Measurements from ENCODE around the gene GAST. TPM values are rescaled to one million over a fixed set of nuclear protein-coding genes. Genes with fewer than 3 reads are reported as not detected.

Gene GAST
- total and polyA plus RNA-seq, 10 of the 15 experiments (the other 5 are each of a cell fraction or from before 2014, with no cell fraction given): not detected

- Histone ChIP-seq H3K9me3 (replicated peaks; ENCODE audit: control insufficient read depth, insufficient read depth, low read length) (no peaks in the 10 kb centered on the region), H4K20me1 (ENCODE audit: control insufficient read depth, insufficient read depth) (no peaks in the 10 kb centered on the region), H3K4me3 (no peak overlapping the region), H2AFZ (ENCODE audit: control insufficient read depth, low read depth, low read length) (no peak overlapping the region), H3K27ac (ENCODE audit: control insufficient read depth, insufficient read depth) (no peak overlapping the region), H3K27me3 (replicated peaks in 1 of 2; ENCODE audit: control insufficient read depth in 2 of 2, insufficient read depth in 2 of 2, low read length in 1 of 2) (peaks cover 5 to 13% of the 10 kb centered on the region in 2 experiments; a peak in 3 of 4 replicates), H3K79me2 (ENCODE audit: control insufficient read depth, insufficient read depth, low read length) (no peaks in the 10 kb centered on the region), H3K36me3 (ENCODE audit: control insufficient read depth in 2 of 2, insufficient read depth in 2 of 2, low read length in 1 of 2) (no peaks in the 10 kb centered on the region), H3K4me2 (ENCODE audit: control insufficient read depth, insufficient read depth) (no peak overlapping the region), H3K9ac (ENCODE audit: control insufficient read depth, insufficient read depth, low read length) (no peak overlapping the region), H3K4me1 (ENCODE audit: control insufficient read depth, insufficient read depth, low read length) (no peaks in the 10 kb centered on the region)
- no peak for DNase-seq (ENCODE audit: low read depth, low spot score)
- no peak for FAIRE-seq
- POLR2A ChIA-PET: no interaction called here
- no peak for ATAC-seq
- SMC1A ChIA-PET (ENCODE audit: uncharacterized antibody, unreplicated experiment): no interaction called here
- no TSS peak for BruUV-seq (replicated peaks)
- RAD21 ChIA-PET (ENCODE audit: unreplicated experiment): interaction anchor here (0.5 kb wide), 1 partner anchor 67 kb away, joined by 3 read pairs; no protein-coding TSS in a partner anchor
- TF ChIP-seq SRF (IDR thresholded peaks at IDR 0.05; ENCODE audit: low read depth in 2 of 2, low read length in 2 of 2): no peak
- TF ChIP-seq ZBTB4 (CRISPR knock-in tag; IDR thresholded peaks at IDR 0.05): no peak
- no peak for TF ChIP-seq ZBTB33 (IDR thresholded peaks at IDR 0.05)
- no peak for TF ChIP-seq MYB (IDR thresholded peaks at IDR 0.05; ENCODE audit: borderline replicate concordance, low read depth, low read length)
- no peak for TF ChIP-seq IRF3 (IDR thresholded peaks at IDR 0.05)
- in situ Hi-C loops (cut with MboI): no loop called here
- CTCF ChIA-PET: interaction anchor here (0.6 to 1.6 kb wide), 2 partner anchors 70 to 830 kb away, joined by 3 to 6 read pairs; no protein-coding TSS in a partner anchor
- intact Hi-C loops (cut with micrococcal nuclease; ENCODE audit: unreplicated experiment): no loop called here
- 30% methylated on average over 3 of the region's 3 CpGs for WGBS (ENCODE audit: insufficient coverage, insufficient replicate concordance, low lambda C conversion rate, missing lambda C conversion rate)
These were observed 19.7 kb downstream of the GAST start for GRCh38 chr17:41731836-41732235.

Measured in GM12878 (cell line).